IMR-90 (cell line): ENCODE results near the gene SDK1.

Source experiments
- CEBPB ChIP-seq: IDR thresholded peaks from 2 replicates; pipeline ENCODE4 v1.6.1; 2012; ENCODE audit warnings: low read depth, low read length, improper control_type of control experiment
- CHD1 ChIP-seq: IDR thresholded peaks from 2 replicates; pipeline ENCODE4 v1.6.1; 2012; ENCODE audit warnings: low read depth, low read length, improper control_type of control experiment
- CTCF ChIP-seq: conservative IDR thresholded peaks from 2 replicates; pipeline ENCODE4 v1.5.1; 2012; ENCODE audit warnings: mild to moderate bottlenecking, low read depth, low read length, improper control_type of control experiment
- MAFK ChIP-seq: IDR thresholded peaks from 2 replicates; pipeline ENCODE4 v1.6.1; 2012; ENCODE audit warnings: low read depth, low read length, improper control_type of control experiment
- POLR2A ChIP-seq: IDR thresholded peaks from 2 replicates; pipeline ENCODE4 v1.6.1; 2012; ENCODE audit warnings: mild to moderate bottlenecking, low read depth, low read length
- RAD21 ChIP-seq: IDR thresholded peaks from 2 replicates; pipeline ENCODE4 v1.6.1; 2012; ENCODE audit warnings: low read length, improper control_type of control experiment
- RCOR1 ChIP-seq: IDR thresholded peaks from 2 replicates; pipeline ENCODE4 v1.6.1; 2012; ENCODE audit warnings: mild to moderate bottlenecking, low read length, improper control_type of control experiment; ENCODE audit not compliant: insufficient replicate concordance
- RFX5 ChIP-seq: IDR thresholded peaks from 2 replicates; pipeline ENCODE4 v1.8.0; 2012; ENCODE audit warnings: low read depth, mild to moderate bottlenecking, low read length, moderate library complexity
- USF2 ChIP-seq: fragments of 150-350 bp; IDR thresholded peaks from 2 replicates; pipeline ENCODE4 v1.6.1; 2017; ENCODE audit warnings: mild to moderate bottlenecking, antibody characterized with exemption, low read length, low read depth

GRCh38 chr7:4166340-4166739 is 865.3 kb downstream of the SDK1 start:
- no peak for TF ChIP-seq CTCF
- no peak for TF ChIP-seq POLR2A
- TF ChIP-seq RCOR1 = no peak
- TF ChIP-seq RFX5 = no peak
- no peak for TF ChIP-seq CHD1
- TF ChIP-seq USF2 = no peak
- TF ChIP-seq MAFK = no peak
- no peak for TF ChIP-seq RAD21
- TF ChIP-seq CEBPB = no peak
